Erythroblast (primary cell): ENCODE data around the gene CACNA2D4.

Experiments used
- GATA1 ChIP-seq: IDR thresholded peaks from 2 replicates; pipeline ENCODE4 v1.6.1; 2011; ENCODE audit warnings: low read depth, mild to moderate bottlenecking, control low read depth, low read length, moderate library complexity
- POLR2A ChIP-seq: IDR thresholded peaks from 2 replicates; pipeline ENCODE4 v1.6.1; 2011; ENCODE audit warnings: mild to moderate bottlenecking, low read length

GRCh38 chr12:1947081-1947480 lies 28.6 kb upstream of the CACNA2D4 start:
- no peak for TF ChIP-seq GATA1
- TF ChIP-seq POLR2A: no peak
